Tibial artery (tissue), 4 donors: ENCODE measurements around the gene PSD2.
A peak's percentile ranks its signal among the peaks of the same experiment; 100 is the strongest.

Source experiments
- DNase-seq, 2 donors: peaks; one replicate each; pipeline ENCODE4 v3.0.0-alpha.2; 2019
- H3K27ac ChIP-seq, 2 donors: fragments of 200-600 bp; sonication (generic) in 1 of 2; 1 replicate in 1 of 2; 2 replicates in 1 of 2; pipeline ENCODE4 v1.5.1; 2018 to 2019; ENCODE audit warnings: mild to moderate bottlenecking in 1 of 2
- H3K27me3 ChIP-seq, 2 donors: fragments of 200-600 bp; sonication (generic) in 1 of 2; one replicate each; pipeline versions ENCODE4 v1.5.1 to v1.6.0; 2016 to 2019
- H3K36me3 ChIP-seq, 3 donors: fragments of 200-600 bp; sonication (generic) in 2 of 3; one replicate each; pipeline ENCODE4 v1.5.1; 2016 to 2019; ENCODE audit warnings: mild to moderate bottlenecking in 2 of 3
- H3K4me1 ChIP-seq, 4 donors: fragments of 200-600 bp; sonication (generic) in 2 of 4; 1 replicate in 3 of 4; 2 replicates in 1 of 4; pipeline ENCODE4 v1.5.1; 2016 to 2019
- H3K4me3 ChIP-seq, 2 donors: fragments of 200-600 bp; sonication (generic) in 1 of 2; 1 replicate in 1 of 2; 2 replicates in 1 of 2; pipeline ENCODE4 v1.5.1; 2018 to 2019; ENCODE audit warnings: mild to moderate bottlenecking in 2 of 2
- H3K9me3 ChIP-seq, 3 donors: fragments of 200-600 bp; sonication (generic) in 1 of 3; one replicate each; pipeline ENCODE4 v1.5.1; 2016 to 2019
- CTCF ChIP-seq, 2 experiments: fragments of 200-600 bp in 1 of 2; fragments of 450-650 bp in 1 of 2; IDR thresholded peaks; one replicate each; pipeline ENCODE4 v1.5.1; 2017 to 2019; ENCODE audit warnings: antibody characterized with exemption in 2 of 2, mild to moderate bottlenecking in 1 of 2, moderate library complexity in 1 of 2
- intact Hi-C: fragments of 100-400 bp; cut with DNase I; formaldehyde crosslinking; loops from one replicate; pipeline ENCODE4 v1.15.0; 2023; ENCODE audit warnings: low total_unique reads

Gene PSD2

GRCh38 chr5:139796061-139796806 lies 626 bp downstream of the PSD2 start:
- peaks cover 0 to 64% of the 10 kb centered on the region in 2 donors for H3K27me3 ChIP-seq
- no peak overlapping the region for H3K27ac ChIP-seq
- H3K4me3 ChIP-seq: peak overlapping the region; percentile 40 to 51
- no peak for DNase-seq
- no peaks in the 10 kb centered on the region for H3K36me3 ChIP-seq
- H3K4me1 ChIP-seq: peaks cover 0 to 17% (median 14%) of the 10 kb centered on the region in 4 donors
- intact Hi-C loops: no loop called here
- TF ChIP-seq CTCF (IDR thresholded peaks at IDR 0.05): no peak
- no peaks in the 10 kb centered on the region for H3K9me3 ChIP-seq

- Histone ChIP-seq H3K36me3 (no peaks in the 10 kb centered on the region), H3K4me1 (peaks cover 0 to 17% (median 14%) of the 10 kb centered on the region in 4 donors), H3K4me3 (no peak overlapping the region), H3K27ac (no peak overlapping the region), H3K27me3 (peaks cover 0 to 69% of the 10 kb centered on the region in 2 donors), H3K9me3 (no peaks in the 10 kb centered on the region)
- DNase-seq: no peak
- intact Hi-C loops: no loop called here
- no peak for TF ChIP-seq CTCF (IDR thresholded peaks at IDR 0.05)
These were observed 1.7 kb downstream of the PSD2 start for GRCh38 chr5:139797335-139797734.

- intact Hi-C loops: no loop called here
- H3K27ac ChIP-seq: no peak overlapping the region
These were observed 2.4 kb downstream of the PSD2 start for GRCh38 chr5:139797856-139798510.

GRCh38 chr5:139798883-139799282 lies 3.3 kb downstream of the PSD2 start:
- H3K36me3 ChIP-seq: no peaks in the 10 kb centered on the region
- H3K9me3 ChIP-seq: no peaks in the 10 kb centered on the region
- no peak for TF ChIP-seq CTCF (IDR thresholded peaks at IDR 0.05)
- H3K4me3 ChIP-seq: no peak overlapping the region
- H3K27ac ChIP-seq: no peak overlapping the region
- intact Hi-C loops: no loop called here
- no peak for DNase-seq
- H3K4me1 ChIP-seq: peaks cover 0 to 17% (median 14%) of the 10 kb centered on the region in 4 donors
- H3K27me3 ChIP-seq: peaks cover 0 to 81% of the 10 kb centered on the region in 2 donors

More at GRCh38 chr5:139797856-139798510, 2.4 kb downstream of the PSD2 start:
- DNase-seq: no peak
- H3K9me3 ChIP-seq: no peaks in the 10 kb centered on the region
- H3K4me1 ChIP-seq: peaks cover 0 to 17% (median 14%) of the 10 kb centered on the region in 4 donors
- H3K4me3 ChIP-seq: no peak overlapping the region
- no peak for TF ChIP-seq CTCF (IDR thresholded peaks at IDR 0.05)
- no peaks in the 10 kb centered on the region for H3K36me3 ChIP-seq
- H3K27me3 ChIP-seq: peaks cover 0 to 74% of the 10 kb centered on the region in 2 donors

GRCh38 chr5:139799359-139799758 lies 3.8 kb downstream of the PSD2 start:
- H3K27me3 ChIP-seq: peaks cover 0 to 79% of the 10 kb centered on the region in 2 donors
- intact Hi-C loops: no loop called here
- H3K4me3 ChIP-seq: no peak overlapping the region
- no peak overlapping the region for H3K27ac ChIP-seq
- DNase-seq: no peak
- H3K9me3 ChIP-seq: no peaks in the 10 kb centered on the region
- peaks cover 0 to 17% (median 14%) of the 10 kb centered on the region in 4 donors for H3K4me1 ChIP-seq
- TF ChIP-seq CTCF (IDR thresholded peaks at IDR 0.05): no peak
- no peaks in the 10 kb centered on the region for H3K36me3 ChIP-seq
